PFSK-1 (cell line): ENCODE measurements around the gene PLIN4.
A peak's percentile ranks its signal among the peaks of the same experiment; 100 is the strongest.

ENCODE experiments used
- FOXP2 ChIP-seq: optimal IDR thresholded peaks from 2 replicates; pipeline ENCODE3; 2011; ENCODE audit warnings: borderline replicate concordance, control low read depth, inconsistent platforms; ENCODE audit not compliant: insufficient read depth; ENCODE audit errors: extremely low read length, extremely low read depth
- POLR2AphosphoS5 ChIP-seq: IDR thresholded peaks from 2 replicates; pipeline ENCODE4 v1.6.1; 2012; ENCODE audit warnings: low read depth, mild to moderate bottlenecking, control low read depth, low read length, moderate library complexity
- REST ChIP-seq, 2 experiments: IDR thresholded peaks; 2 replicates each; pipeline versions ENCODE4 v1.6.1 to v1.8.0; 2011 to 2012; ENCODE audit warnings: low read depth in 2 of 2, low read length in 2 of 2, control low read depth in 1 of 2, inconsistent platforms in 1 of 2, mild to moderate bottlenecking in 1 of 2, moderate library complexity in 1 of 2; ENCODE audit not compliant: insufficient read depth in 1 of 2
- SIN3A ChIP-seq: IDR thresholded peaks from 2 replicates; pipeline ENCODE4 v1.6.1; 2012; ENCODE audit warnings: mild to moderate bottlenecking, low read length, moderate library complexity, borderline replicate concordance; ENCODE audit not compliant: insufficient read depth
- TAF1 ChIP-seq: IDR thresholded peaks from 2 replicates; pipeline ENCODE4 v1.6.1; 2012; ENCODE audit warnings: low read length, control low read depth, borderline replicate concordance; ENCODE audit not compliant: insufficient read depth

The PLIN4 gene

GRCh38 chr19:4471403-4472173, 46.7 kb downstream of the PLIN4 start:
- TF ChIP-seq POLR2AphosphoS5 (peak; percentile 55; the same call in 1 of the 2 replicates), SIN3A (no peak)

GRCh38 chr19:4467835-4468234, 50.5 kb downstream of the PLIN4 start:
- TF ChIP-seq REST (IDR thresholded peaks at IDR 0.05; ENCODE audit: insufficient read depth in 1 of 2, low read depth in 2 of 2, low read length in 2 of 2), result no peak
- TF ChIP-seq POLR2AphosphoS5, result no peak
- no peak for TF ChIP-seq SIN3A
- TF ChIP-seq TAF1, result no peak
- no peak for TF ChIP-seq FOXP2

GRCh38 chr19:4464815-4465581, 53.3 kb downstream of the PLIN4 start:
- TF ChIP-seq TAF1 (no peak), POLR2AphosphoS5 (no peak), FOXP2 (no peak), SIN3A (no peak), REST (IDR thresholded peaks at IDR 0.05; ENCODE audit: insufficient read depth in 1 of 2, low read depth in 2 of 2, low read length in 2 of 2) (no peak)

- no peak; the same call in 1 of the 2 replicates for TF ChIP-seq POLR2AphosphoS5
- TF ChIP-seq SIN3A, result peak; percentile 84; the same call in 1 of the 2 replicates
- TF ChIP-seq REST (IDR thresholded peaks at IDR 0.05; ENCODE audit: insufficient read depth in 1 of 2, low read depth in 2 of 2, low read length in 2 of 2), result no peak
- peak; percentile 82 for TF ChIP-seq FOXP2
- peak; percentile 71; the same call in 1 of the 2 replicates for TF ChIP-seq TAF1
Observed at GRCh38 chr19:4457654-4458395, 60.5 kb downstream of the PLIN4 start, which contains the start of gene UBXN6. UBXN6 (minus strand) TSS chr19:4457794; CDS start chr19:4457697, 97 bp downstream.

- TF ChIP-seq REST (IDR thresholded peaks at IDR 0.05; ENCODE audit: insufficient read depth in 1 of 2, low read depth in 2 of 2, low read length in 2 of 2), result no peak
- 0 out of 2 replicates have a peak, but pooled peaks have one; percentile 35 for TF ChIP-seq POLR2AphosphoS5
Observed at GRCh38 chr19:4456843-4457653, 61.2 kb downstream of the PLIN4 start.
